Parathyroid adenoma (tissue), 2 donors: ENCODE measurements around the gene ARFGAP1.

ENCODE experiments used
- H2AFZ ChIP-seq: fragments of 300-600 bp; sonication (generic); one replicate; pipeline ENCODE4 v1.7.0; 2017; ENCODE audit warnings: antibody characterized with exemption, mild to moderate bottlenecking
- H3K27ac ChIP-seq: fragments of 300-600 bp; sonication (generic); one replicate; pipeline ENCODE4 v1.7.0; 2017
- H3K27me3 ChIP-seq: fragments of 300-600 bp; sonication (generic); one replicate; pipeline ENCODE4 v1.7.0; 2017; ENCODE audit warnings: low read length; ENCODE audit not compliant: control insufficient read depth, insufficient read depth
- H3K36me3 ChIP-seq: fragments of 300-600 bp; sonication (generic); one replicate; pipeline ENCODE4 v1.7.0; 2017; ENCODE audit warnings: low read length; ENCODE audit not compliant: control insufficient read depth, insufficient read depth
- H3K4me1 ChIP-seq: fragments of 300-600 bp; sonication (generic); one replicate; pipeline ENCODE4 v1.7.0; 2017; ENCODE audit warnings: control low read depth
- H3K4me2 ChIP-seq: fragments of 300-600 bp; sonication (generic); one replicate; pipeline ENCODE4 v1.7.0; 2017; ENCODE audit warnings: low read length
- H3K4me3 ChIP-seq: fragments of 300-600 bp; sonication (generic); one replicate; pipeline ENCODE4 v1.7.0; 2017; ENCODE audit warnings: low read depth, low read length
- H3K79me2 ChIP-seq: fragments of 300-600 bp; sonication (generic); one replicate; pipeline ENCODE4 v1.7.0; 2017; ENCODE audit warnings: control low read depth
- H3K9ac ChIP-seq: fragments of 300-600 bp; sonication (generic); one replicate; pipeline ENCODE4 v1.7.0; 2017; ENCODE audit warnings: mild to moderate bottlenecking
- H3K9me3 ChIP-seq: fragments of 300-600 bp; sonication (generic); one replicate; pipeline ENCODE4 v1.7.0; 2017; ENCODE audit warnings: low read length; ENCODE audit not compliant: control insufficient read depth
- TF ChIP-seq, protein P1 (sequence below): fragments of 300-600 bp; sonication (generic); IDR thresholded peaks from one replicate; pipeline ENCODE4 v1.7.0; 2017; ENCODE audit warnings: antibody characterized with exemption, mild to moderate bottlenecking
- donor health status: primary hyperparathyroidism.

Gene ARFGAP1

DNA sequence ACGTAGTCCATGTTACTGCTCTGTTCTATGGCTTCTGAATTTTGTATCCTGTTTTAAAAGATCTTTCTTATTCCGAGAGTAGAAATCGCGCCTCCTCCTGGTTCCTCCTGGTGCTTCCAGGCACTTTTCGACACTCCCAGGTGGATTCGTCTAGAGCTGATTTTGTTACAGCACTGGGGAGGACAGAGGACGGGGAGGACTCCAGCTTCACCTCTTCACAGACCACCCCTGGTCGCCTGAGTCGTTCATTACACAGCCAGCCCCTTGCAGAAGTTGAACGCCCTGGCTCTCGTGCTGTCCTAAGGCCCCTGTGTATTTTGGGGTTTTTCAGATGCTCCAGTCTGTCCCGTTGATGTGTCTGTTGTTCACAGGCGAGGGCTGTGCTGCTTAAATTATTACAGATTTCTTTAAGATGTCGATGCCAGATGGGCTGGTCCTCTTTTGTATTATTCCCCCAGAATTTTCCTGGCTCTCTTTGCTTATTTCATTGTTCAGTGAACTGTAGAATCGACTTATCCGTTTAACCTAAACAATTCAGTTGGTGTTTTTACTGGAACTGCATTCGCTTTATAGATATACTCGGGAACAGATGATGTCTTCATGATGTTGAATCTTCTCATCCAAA, 50.9 kb downstream of the ARFGAP1 start:
- TF ChIP-seq, protein P1, sequence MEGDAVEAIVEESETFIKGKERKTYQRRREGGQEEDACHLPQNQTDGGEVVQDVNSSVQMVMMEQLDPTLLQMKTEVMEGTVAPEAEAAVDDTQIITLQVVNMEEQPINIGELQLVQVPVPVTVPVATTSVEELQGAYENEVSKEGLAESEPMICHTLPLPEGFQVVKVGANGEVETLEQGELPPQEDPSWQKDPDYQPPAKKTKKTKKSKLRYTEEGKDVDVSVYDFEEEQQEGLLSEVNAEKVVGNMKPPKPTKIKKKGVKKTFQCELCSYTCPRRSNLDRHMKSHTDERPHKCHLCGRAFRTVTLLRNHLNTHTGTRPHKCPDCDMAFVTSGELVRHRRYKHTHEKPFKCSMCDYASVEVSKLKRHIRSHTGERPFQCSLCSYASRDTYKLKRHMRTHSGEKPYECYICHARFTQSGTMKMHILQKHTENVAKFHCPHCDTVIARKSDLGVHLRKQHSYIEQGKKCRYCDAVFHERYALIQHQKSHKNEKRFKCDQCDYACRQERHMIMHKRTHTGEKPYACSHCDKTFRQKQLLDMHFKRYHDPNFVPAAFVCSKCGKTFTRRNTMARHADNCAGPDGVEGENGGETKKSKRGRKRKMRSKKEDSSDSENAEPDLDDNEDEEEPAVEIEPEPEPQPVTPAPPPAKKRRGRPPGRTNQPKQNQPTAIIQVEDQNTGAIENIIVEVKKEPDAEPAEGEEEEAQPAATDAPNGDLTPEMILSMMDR = no peak
- no peaks in the 10 kb centered on the region for H3K36me3 ChIP-seq
- H2AFZ ChIP-seq = no peak overlapping the region
- H3K27ac ChIP-seq = no peak overlapping the region
- no peaks in the 10 kb centered on the region for H3K27me3 ChIP-seq
- H3K4me1 ChIP-seq = peaks cover 20% of the 10 kb centered on the region
- H3K9me3 ChIP-seq = no peaks in the 10 kb centered on the region
- H3K4me2 ChIP-seq = no peak overlapping the region
- H3K79me2 ChIP-seq = peaks cover 16% of the 10 kb centered on the region
- no peak overlapping the region for H3K9ac ChIP-seq
- H3K4me3 ChIP-seq = no peak overlapping the region

GRCh38 chr20:63325021-63325471, 52.4 kb downstream of the ARFGAP1 start:
- H3K36me3 ChIP-seq = no peaks in the 10 kb centered on the region
- peaks cover 34% of the 10 kb centered on the region for H3K4me1 ChIP-seq
- peaks cover 14% of the 10 kb centered on the region for H3K79me2 ChIP-seq
- H3K9me3 ChIP-seq = no peaks in the 10 kb centered on the region
- H3K9ac ChIP-seq = no peak overlapping the region
- no peak overlapping the region for H2AFZ ChIP-seq
- TF ChIP-seq, protein P1 = no peak
- no peak overlapping the region for H3K4me2 ChIP-seq
- H3K4me3 ChIP-seq = no peak overlapping the region
- H3K27ac ChIP-seq = no peak overlapping the region
- no peaks in the 10 kb centered on the region for H3K27me3 ChIP-seq

- H3K27ac ChIP-seq = no peak overlapping the region
- TF ChIP-seq, protein P1 = no peak
- H3K4me3 ChIP-seq = no peak overlapping the region
- no peak overlapping the region for H3K9ac ChIP-seq
- no peak overlapping the region for H3K4me2 ChIP-seq
- H3K9me3 ChIP-seq = no peaks in the 10 kb centered on the region
- H3K27me3 ChIP-seq = no peaks in the 10 kb centered on the region
- H3K4me1 ChIP-seq = peaks cover 38% of the 10 kb centered on the region
- H2AFZ ChIP-seq = no peak overlapping the region
- H3K36me3 ChIP-seq = no peaks in the 10 kb centered on the region
- peaks cover 14% of the 10 kb centered on the region for H3K79me2 ChIP-seq
These were observed 53.1 kb downstream of the ARFGAP1 start for GRCh38 chr20:63325554-63326313.

- no peaks in the 10 kb centered on the region for H3K9me3 ChIP-seq
- H3K79me2 ChIP-seq = peaks cover 14% of the 10 kb centered on the region
- peaks cover 47% of the 10 kb centered on the region for H3K4me1 ChIP-seq
- H3K27me3 ChIP-seq = no peaks in the 10 kb centered on the region
- no peak overlapping the region for H2AFZ ChIP-seq
- no peak overlapping the region for H3K4me3 ChIP-seq
- H3K36me3 ChIP-seq = no peaks in the 10 kb centered on the region
- peak overlapping the region; percentile 36 for H3K27ac ChIP-seq
- H3K4me2 ChIP-seq = no peak overlapping the region
- no peak overlapping the region for H3K9ac ChIP-seq
- TF ChIP-seq, protein P1 = no peak
These were observed 54.0 kb downstream of the ARFGAP1 start for GRCh38 chr20:63326314-63327230.
